GM10847 (cell line): ENCODE measurements around the gene LRRC36.

Experiments
- POLR2A ChIP-seq: IDR thresholded peaks from 2 replicates; pipeline ENCODE4 v1.6.1; 2011; ENCODE audit not compliant: insufficient read length; ENCODE audit errors: extremely low read depth

Gene LRRC36

DNA sequence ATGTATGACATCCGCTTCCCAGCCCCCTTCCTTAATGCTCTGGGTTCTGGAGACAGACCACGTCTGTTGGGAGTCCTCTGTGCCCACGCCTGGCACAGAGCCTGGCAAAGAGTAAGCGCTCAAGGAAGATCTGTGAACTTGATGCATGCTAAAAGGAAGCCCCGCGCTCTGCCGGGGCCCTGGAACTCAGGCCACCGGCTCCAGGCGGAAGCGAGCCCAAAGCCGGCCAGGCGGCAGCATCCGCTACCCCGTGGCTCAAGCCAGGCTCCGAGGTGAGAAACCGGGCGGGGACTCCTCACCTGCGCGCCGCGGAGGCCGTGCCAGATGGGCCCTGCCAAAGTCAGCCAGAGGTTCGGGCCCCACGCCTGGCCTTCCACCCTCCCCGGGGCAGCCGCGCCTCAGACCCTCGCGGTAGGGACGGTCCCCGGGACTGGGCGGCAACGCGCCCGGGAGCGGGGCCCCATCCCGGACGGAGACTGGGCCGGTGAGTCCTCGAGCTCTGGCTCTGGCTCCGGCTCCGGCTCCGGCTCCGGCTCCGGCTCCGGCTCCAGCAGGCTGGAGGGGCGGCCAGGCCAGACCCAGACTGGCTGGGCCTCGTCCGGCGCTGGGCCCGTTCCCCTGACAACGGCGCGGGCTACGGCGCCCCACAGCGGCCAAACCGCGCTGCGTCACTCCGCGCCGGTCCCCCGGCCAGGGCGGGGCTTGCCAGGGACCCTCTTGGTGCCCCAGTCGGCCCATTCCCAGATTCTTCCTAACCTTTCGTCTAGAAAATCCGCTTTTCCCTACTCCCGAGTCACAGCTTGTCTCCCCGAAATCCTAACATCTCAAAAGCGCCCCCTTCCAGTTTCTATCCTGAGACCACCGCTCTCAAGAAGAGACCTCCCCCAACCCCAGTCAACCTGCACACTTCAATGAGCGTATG lies 89.5 kb downstream of the LRRC36 start, which contains the start of gene ZDHHC1:
Gene ZDHHC1 (minus strand): TSS at position 606 of the 922 bp plus-strand sequence. CDS start 8,702 bp downstream, outside the sequence.
- no peak for TF ChIP-seq POLR2A

DNA sequence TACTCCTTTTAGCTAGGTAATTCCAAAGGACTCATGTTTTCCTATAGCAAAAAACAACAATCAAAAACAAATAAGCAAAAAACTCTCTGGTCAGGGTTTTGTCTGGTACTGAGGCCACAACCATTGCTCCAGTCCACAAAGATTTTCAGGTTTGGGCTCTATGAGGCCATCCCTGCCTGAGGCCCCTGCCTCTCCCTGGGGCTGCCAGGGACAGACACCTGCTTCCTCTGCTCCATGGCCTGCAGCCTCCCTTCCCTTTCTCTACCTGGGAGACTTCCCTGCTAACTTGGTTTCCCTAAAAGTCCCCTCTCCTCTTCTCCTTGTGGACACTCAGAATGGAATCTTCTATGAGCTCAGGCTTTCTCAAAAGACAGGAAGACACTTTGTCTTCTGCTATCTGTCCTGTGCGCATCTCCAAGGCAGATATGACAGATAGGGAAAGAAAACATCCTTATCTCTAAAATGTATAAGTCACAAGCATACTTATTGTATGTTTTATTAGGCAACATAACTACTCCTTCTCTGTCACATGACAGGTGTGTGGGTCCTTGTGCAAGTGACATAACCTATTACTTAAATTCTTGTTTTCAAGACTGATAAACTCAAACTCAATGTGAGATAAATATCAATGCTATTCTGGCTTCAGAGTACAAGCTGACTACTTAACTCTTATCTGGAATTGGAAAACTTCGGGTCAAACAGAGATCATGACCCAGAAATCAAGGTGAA lies 90.9 kb downstream of the LRRC36 start:
- TF ChIP-seq POLR2A: no peak

DNA sequence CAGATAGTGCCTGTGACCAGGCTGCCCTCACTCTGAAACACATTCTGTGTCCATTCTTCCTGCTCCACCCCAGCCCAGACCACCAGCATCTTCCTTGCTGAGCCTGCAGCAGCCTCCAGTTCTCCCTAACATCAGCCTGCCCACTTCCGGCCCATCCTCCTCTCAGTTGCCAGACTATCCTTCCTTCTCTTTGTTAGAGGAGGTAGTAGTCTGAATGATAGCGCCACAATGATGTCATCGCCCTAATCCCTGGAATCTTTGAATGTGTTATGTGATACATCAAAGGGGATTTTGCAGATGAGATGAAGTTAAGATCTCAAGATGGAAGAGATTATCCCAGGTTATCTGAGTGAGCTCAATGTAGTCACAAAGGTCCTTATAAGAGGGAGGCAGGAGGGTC lies 92.9 kb downstream of the LRRC36 start:
- TF ChIP-seq POLR2A: no peak

DNA sequence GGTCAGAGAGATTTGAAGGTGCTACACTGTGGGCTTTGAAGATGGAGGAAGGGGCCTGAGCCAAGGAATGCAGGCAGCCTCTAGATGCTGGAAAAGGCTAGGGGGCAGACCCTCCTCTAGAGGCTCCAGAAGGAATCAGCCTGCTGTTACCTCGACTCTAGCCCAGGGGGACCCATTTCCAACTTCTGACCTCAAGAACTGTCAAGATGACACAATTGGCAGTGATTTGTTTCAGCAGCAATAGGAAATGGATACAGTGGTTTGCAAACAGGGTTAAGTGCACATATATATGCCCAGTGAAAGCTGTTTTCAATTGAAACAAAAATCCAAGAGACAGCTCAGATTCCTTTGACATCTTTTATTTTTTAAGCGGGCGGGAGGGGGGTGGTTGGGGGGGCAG lies 93.3 kb downstream of the LRRC36 start:
- TF ChIP-seq POLR2A: no peak

DNA sequence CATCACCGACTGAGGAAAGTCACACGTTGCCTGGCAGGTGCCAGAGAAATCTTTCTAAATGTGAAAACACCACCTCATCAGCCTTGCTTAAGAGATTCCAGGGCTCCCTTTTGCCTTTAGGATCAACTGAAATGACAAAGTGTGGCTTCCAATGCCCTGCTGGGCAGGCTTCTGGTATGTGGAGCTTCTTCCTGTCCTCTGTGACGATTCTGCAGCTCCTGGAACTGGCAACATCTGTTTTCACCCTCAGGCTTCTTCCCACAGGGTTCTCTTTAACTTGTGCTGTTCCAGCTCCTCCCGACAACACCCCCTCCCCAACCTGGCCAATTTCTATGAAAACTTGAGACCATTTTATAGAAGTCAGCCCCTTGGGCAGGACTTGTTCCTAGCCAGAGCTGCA lies 94.4 kb downstream of the LRRC36 start:
- TF ChIP-seq POLR2A: no peak

DNA sequence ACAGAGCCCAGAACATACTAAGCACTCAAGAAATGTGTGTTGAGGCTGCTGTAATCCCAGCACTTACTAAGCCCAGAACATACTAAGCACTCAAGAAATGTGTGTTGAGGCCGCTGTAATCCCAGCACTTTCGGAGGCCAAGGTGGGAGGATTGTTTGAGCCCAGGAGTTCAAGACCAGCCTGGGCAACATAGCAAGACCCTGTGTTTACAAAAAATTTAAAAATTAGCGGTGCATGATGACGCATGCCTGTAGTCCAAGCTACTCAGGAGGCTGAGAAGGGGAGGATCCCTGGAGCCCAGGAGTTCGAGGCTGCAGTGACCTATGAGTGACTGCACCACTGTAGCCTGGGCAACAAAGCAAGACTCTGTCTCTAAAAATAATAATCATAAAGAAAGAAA lies 96.4 kb downstream of the LRRC36 start:
- no peak for TF ChIP-seq POLR2A

DNA sequence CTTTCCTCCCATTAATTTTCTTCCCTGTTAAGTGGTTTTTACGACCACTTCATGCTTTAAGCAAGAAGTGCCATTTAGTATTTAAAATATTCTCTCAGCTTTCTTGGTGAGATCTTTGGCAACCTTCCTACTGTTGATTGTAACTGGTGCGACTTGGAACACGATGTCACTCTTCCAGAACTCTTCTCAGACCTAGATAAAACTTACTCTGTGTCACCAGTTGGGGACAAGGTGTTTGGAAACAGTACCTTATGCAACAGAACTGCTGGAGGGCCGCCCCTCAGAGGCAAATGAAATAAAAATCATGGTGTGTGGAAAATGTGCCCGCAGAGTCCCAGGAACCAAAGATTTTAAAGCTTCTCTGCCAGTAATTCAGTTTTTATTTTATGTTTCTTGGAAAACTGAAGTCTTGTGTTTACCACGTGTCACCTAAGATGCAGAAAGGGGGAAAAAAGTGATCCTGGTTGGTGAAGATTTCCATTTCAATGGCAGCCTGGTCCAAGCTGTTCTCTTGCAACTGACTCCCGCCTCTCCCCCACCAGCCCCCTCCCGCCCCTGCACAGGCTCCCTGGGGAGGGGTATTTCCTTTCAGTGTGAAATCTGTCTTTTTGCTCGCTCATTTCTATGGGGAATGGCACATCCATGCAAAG lies 97.1 kb downstream of the LRRC36 start:
- TF ChIP-seq POLR2A: no peak

DNA sequence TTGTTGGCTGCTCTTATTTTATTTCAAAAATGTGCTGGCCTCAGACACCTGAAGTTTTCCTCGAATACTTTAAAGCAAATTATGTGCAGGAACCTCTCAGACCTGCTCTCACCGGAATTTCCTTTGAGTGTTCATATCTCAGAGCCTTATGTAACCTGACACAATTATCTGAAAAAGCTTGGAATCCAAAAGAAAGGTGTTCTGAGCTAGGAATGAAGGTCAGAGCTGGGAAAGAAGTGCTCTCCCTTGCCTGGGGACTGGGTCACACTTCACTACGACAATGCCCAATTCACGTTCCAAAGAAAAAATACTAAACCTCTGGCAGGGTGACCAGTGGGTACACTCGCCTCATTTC lies 97.6 kb downstream of the LRRC36 start:
- TF ChIP-seq POLR2A: no peak

DNA sequence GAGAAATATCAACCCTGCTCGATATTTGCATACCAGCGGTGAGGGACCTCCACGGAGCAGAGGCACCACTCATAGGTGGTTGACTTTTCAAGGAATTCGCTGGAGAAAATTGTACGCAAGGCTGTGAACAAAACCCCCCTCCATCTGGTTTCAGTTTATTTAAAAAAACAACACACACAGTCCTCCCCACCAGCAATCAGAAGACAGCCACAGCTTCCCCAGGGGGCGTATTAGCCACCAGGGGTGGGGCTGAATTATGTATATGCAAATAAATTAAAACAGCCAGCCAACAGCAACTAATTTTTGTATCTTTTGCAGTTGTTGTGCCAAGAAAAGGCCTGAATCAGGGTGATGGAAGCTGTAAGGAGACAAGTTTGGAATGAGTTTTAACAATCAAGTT lies 98.4 kb downstream of the LRRC36 start:
- no peak for TF ChIP-seq POLR2A

DNA sequence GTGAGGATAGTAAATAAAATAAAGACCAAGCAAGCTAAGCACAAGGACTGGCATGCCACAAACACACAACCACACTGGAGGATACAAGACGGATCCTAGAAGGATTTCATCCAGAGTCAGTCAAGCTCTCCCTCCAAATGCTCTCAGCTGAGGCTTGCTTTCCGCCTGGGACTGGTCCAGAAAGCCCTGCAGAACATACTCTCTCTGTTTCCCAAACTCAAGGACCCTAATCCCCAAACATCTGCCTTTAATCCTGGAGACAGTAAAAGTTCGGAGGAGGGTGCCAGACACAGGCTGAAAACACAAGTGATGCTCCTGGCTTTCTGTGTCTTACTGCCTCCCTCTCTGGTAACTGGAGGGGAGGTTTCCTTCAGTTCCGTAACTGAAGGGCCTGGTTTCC lies 99.0 kb downstream of the LRRC36 start:
- no peak for TF ChIP-seq POLR2A

DNA sequence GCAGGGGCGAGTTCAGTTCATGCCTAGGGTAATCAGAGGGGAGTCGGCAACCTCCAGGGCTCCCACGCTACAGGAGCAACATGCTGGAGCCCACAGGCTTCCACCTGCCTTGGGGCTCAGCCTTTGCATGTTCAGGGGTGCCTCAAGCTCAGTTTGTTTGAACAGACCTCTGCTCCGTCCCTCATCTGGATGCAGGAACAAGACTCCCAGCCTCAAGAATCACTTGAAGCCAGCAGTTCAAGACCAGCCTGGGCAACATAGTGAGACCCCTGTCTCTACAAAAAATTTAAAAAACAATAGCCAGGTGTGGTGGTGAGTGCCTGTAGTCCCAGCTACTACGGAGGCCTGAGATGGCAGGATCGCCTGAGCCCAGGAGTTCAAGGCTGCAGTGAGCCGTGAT lies 99.4 kb downstream of the LRRC36 start:
- TF ChIP-seq POLR2A: no peak

DNA sequence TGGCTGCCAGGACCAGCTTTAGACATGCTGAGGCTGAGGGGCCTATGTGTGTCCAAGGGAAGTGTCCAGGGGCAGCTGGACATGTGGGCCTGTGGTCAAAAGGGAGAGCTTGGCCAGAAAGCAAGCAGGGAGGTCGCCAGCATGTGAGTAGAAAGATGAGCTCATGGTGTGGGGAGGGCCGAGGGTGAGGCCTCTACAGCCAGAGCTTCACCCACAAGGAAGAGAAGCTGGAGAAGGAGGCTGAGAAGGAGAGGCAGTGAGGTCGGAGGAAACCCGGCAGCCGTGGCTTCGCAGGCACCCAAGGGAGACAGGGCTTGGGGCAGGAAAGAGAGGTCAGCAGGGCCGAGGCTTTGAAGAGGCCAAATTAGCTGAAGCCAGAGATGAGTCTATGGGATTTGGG lies 100.3 kb downstream of the LRRC36 start:
- TF ChIP-seq POLR2A: no peak

DNA sequence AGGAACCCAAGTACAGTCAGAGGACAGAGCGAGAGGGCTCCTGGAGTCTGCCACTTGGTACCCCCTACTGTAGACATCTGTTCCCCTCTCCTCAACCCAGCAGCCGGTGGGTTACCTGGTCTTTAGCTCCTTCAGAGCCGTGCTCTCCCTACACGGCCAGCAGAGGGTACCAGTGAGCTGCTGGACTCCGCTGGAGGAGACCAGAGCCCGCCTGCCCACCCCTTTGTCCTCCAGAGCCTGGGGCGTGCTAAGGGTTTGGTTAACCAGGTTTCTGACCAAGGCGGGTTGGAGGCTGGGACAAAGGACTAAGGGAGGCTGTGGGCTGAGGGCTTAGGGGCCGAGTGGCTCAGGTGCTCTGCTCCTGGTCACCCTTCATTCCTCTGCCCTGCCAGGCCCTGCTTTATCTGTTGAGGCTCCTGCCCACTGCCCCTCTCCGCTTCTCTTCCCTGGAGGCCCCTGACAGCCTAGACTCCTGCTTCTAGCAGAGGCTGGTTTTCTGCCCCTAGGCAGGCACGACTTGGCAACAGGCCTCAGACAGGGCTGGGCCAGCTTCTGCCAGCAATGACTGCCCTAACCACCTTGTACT lies 101.6 kb downstream of the LRRC36 start:
- no peak for TF ChIP-seq POLR2A

DNA sequence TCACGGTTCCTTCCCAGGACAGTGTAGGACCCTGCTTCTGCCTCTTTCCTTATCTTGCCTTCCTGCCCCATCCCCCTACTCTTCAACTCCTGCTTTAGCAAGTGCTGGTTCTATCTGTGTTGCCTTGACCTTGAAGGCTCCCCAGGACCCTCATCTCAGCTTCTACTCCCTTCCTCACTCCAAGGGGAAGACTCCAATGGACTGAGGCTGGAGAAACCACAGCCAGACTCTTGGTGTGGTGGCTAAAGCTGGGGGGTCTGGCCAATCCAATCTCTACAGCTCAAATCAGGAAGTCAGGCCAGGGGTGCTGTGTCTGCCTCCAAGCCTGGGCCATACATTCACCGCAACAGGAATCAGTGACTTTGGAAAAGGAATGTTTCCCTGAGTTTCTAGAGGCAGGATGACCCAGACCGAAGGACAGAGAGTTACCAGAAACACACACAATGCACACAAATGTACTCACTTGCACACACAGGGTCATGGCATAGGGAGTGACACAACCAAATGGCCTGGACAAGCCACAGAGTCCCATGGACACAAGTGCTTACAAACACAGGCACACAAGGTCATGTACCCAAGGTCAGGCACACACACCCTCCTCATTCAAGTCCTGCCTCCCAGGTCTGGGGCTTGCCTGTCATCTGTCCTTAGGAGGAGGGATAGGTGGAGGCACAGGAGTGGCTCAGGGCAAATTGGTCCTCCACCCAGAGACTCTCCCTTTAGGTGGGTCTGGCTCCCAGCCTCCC lies 102.6 kb downstream of the LRRC36 start:
- no peak for TF ChIP-seq POLR2A
